Cardiac muscle cell (in vitro differentiated cells and primary cell): ENCODE measurements around the gene LASP1NB.

ENCODE experiments used
- DNase-seq, 2 donors: peaks; one replicate each; pipeline versions ENCODE4 v3.0.0 to v3.0.0-alpha.2; 2010 to 2017; ENCODE audit warnings: low read depth in 1 of 2, low spot score in 1 of 2
- H3K27ac ChIP-seq: fragments of 200-600 bp; sonication (generic); 2 replicates; pipeline ENCODE4 v1.5.1; 2016
- H3K27me3 ChIP-seq: fragments of 200-600 bp; sonication (generic); 2 replicates; pipeline ENCODE4 v1.6.0; 2016; ENCODE audit warnings: control low read depth
- H3K36me3 ChIP-seq: fragments of 200-600 bp; sonication (generic); 2 replicates; pipeline ENCODE4 v1.5.1; 2016; ENCODE audit warnings: control low read depth
- H3K4me1 ChIP-seq: fragments of 200-600 bp; sonication (generic); 2 replicates; pipeline ENCODE4 v1.8.1; 2017; ENCODE audit warnings: low read depth, mild to moderate bottlenecking, mixed run types
- H3K4me3 ChIP-seq: fragments of 200-600 bp; sonication (generic); 2 replicates; pipeline ENCODE4 v1.5.1; 2016; ENCODE audit warnings: mild to moderate bottlenecking
- H3K9me3 ChIP-seq: fragments of 200-600 bp; sonication (generic); 2 replicates; pipeline ENCODE4 v1.5.1; 2017; ENCODE audit warnings: low read depth, mild to moderate bottlenecking, control low read depth
- CTCF ChIP-seq: IDR thresholded peaks from 2 replicates; pipeline ENCODE4 v1.5.1; 2012; ENCODE audit warnings: low read depth, mild to moderate bottlenecking, low read length

Gene LASP1NB

GRCh38 chr17:38916771-38917170, 8.6 kb upstream of the LASP1NB start:
- peaks cover 11% of the 10 kb centered on the region for H3K36me3 ChIP-seq
- H3K4me1 ChIP-seq = peaks cover 32% of the 10 kb centered on the region
- no peak for TF ChIP-seq CTCF
- no peak for DNase-seq
- no peak overlapping the region for H3K4me3 ChIP-seq
- no peaks in the 10 kb centered on the region for H3K27me3 ChIP-seq
- H3K9me3 ChIP-seq = no peaks in the 10 kb centered on the region
- peak overlapping the region; percentile 31 for H3K27ac ChIP-seq

GRCh38 chr17:38917259-38917658, 8.2 kb upstream of the LASP1NB start:
- no peak for TF ChIP-seq CTCF
- Histone ChIP-seq H3K4me1 (peaks cover 37% of the 10 kb centered on the region), H3K9me3 (no peaks in the 10 kb centered on the region), H3K4me3 (no peak overlapping the region), H3K36me3 (peaks cover 11% of the 10 kb centered on the region), H3K27me3 (no peaks in the 10 kb centered on the region), H3K27ac (peak overlapping the region; percentile 31)
- no peak for DNase-seq

- peaks cover 11% of the 10 kb centered on the region for H3K36me3 ChIP-seq
- DNase-seq = no peak
- no peaks in the 10 kb centered on the region for H3K27me3 ChIP-seq
- H3K9me3 ChIP-seq = no peaks in the 10 kb centered on the region
- no peak for TF ChIP-seq CTCF
- no peak overlapping the region for H3K4me3 ChIP-seq
- H3K4me1 ChIP-seq = peaks cover 39% of the 10 kb centered on the region
- no peak overlapping the region for H3K27ac ChIP-seq
Measured at GRCh38 chr17:38918129-38918913, 7.1 kb upstream of the LASP1NB start.

GRCh38 chr17:38918916-38919315, 6.5 kb upstream of the LASP1NB start:
- DNase-seq = no peak
- no peak for TF ChIP-seq CTCF
- peaks cover 39% of the 10 kb centered on the region for H3K4me1 ChIP-seq
- H3K36me3 ChIP-seq = peaks cover 11% of the 10 kb centered on the region
- H3K27me3 ChIP-seq = no peaks in the 10 kb centered on the region
- H3K9me3 ChIP-seq = no peaks in the 10 kb centered on the region
- no peak overlapping the region for H3K4me3 ChIP-seq
- peak overlapping the region; percentile 86 for H3K27ac ChIP-seq

GRCh38 chr17:38919316-38920078, 5.9 kb upstream of the LASP1NB start:
- Histone ChIP-seq H3K27ac (peak overlapping the region; percentile 86), H3K4me1 (peaks cover 39% of the 10 kb centered on the region), H3K4me3 (no peak overlapping the region), H3K9me3 (no peaks in the 10 kb centered on the region), H3K36me3 (peaks cover 11% of the 10 kb centered on the region), H3K27me3 (no peaks in the 10 kb centered on the region)
- no peak for DNase-seq
- TF ChIP-seq CTCF = no peak
